ENCODE results near the gene NHLRC4.

The NHLRC4 gene

GRCh38 chr16:527015-527903 lies 39.5 kb upstream of the NHLRC4 start, which contains the start of gene CAPN15:
Gene CAPN15, plus strand, starts transcription at chr16:527712. Its CDS starts 19,127 bp downstream, at chr16:546839.
- H3K27ac ChIP-seq (ENCODE audit: poor library complexity, severe bottlenecking), result peak within 1 kb of the TSS; percentile 91
- ATAC-seq (ENCODE audit: low read depth) (peak; percentile 60), DNase-seq (ENCODE audit: low spot score) (no peak)
- H3K9me3 ChIP-seq (ENCODE audit: severe bottlenecking), result no peaks in the 10 kb centered on the region
- peaks cover 13% of the 10 kb centered on the region for H3K4me1 ChIP-seq (ENCODE audit: insufficient read depth, poor library complexity, severe bottlenecking)
- no peaks in the 10 kb centered on the region for H3K27me3 ChIP-seq (ENCODE audit: insufficient read depth, poor library complexity, severe bottlenecking)
- no peak for TF ChIP-seq CTCF (IDR thresholded peaks at IDR 0.05; ENCODE audit: poor library complexity, severe bottlenecking)
- peaks cover 9% of the 10 kb centered on the region for H3K36me3 ChIP-seq (ENCODE audit: low read depth)
- peak within 1 kb of the TSS; percentile 62 for H3K4me3 ChIP-seq (ENCODE audit: severe bottlenecking)

GRCh38 chr16:528111-529011 lies 38.4 kb upstream of the NHLRC4 start:
- H3K27me3 ChIP-seq (ENCODE audit: insufficient read depth, poor library complexity, severe bottlenecking), result no peaks in the 10 kb centered on the region
- no peaks in the 10 kb centered on the region for H3K9me3 ChIP-seq (ENCODE audit: severe bottlenecking)
- peaks cover 9% of the 10 kb centered on the region for H3K36me3 ChIP-seq (ENCODE audit: low read depth)
- H3K27ac ChIP-seq (ENCODE audit: poor library complexity, severe bottlenecking), result peak overlapping the region; percentile 91
- no peak for DNase-seq (ENCODE audit: low spot score)
- H3K4me3 ChIP-seq (ENCODE audit: severe bottlenecking), result peak overlapping the region; percentile 62
- ATAC-seq (ENCODE audit: low read depth), result peak; percentile 51
- H3K4me1 ChIP-seq (ENCODE audit: insufficient read depth, poor library complexity, severe bottlenecking), result peaks cover 13% of the 10 kb centered on the region
- TF ChIP-seq CTCF (IDR thresholded peaks at IDR 0.05; ENCODE audit: poor library complexity, severe bottlenecking), result no peak

GRCh38 chr16:529012-529575 lies 37.7 kb upstream of the NHLRC4 start:
- no peaks in the 10 kb centered on the region for H3K27me3 ChIP-seq (ENCODE audit: insufficient read depth, poor library complexity, severe bottlenecking)
- ATAC-seq (ENCODE audit: low read depth), result no peak
- H3K9me3 ChIP-seq (ENCODE audit: severe bottlenecking), result no peaks in the 10 kb centered on the region
- peak overlapping the region; percentile 62 for H3K4me3 ChIP-seq (ENCODE audit: severe bottlenecking)
- peaks cover 13% of the 10 kb centered on the region for H3K4me1 ChIP-seq (ENCODE audit: insufficient read depth, poor library complexity, severe bottlenecking)
- H3K27ac ChIP-seq (ENCODE audit: poor library complexity, severe bottlenecking), result peak overlapping the region; percentile 91
- no peak for DNase-seq (ENCODE audit: low spot score)
- no peak for TF ChIP-seq CTCF (IDR thresholded peaks at IDR 0.05; ENCODE audit: poor library complexity, severe bottlenecking)
- H3K36me3 ChIP-seq (ENCODE audit: low read depth), result peaks cover 9% of the 10 kb centered on the region

GRCh38 chr16:530111-530817 lies 36.5 kb upstream of the NHLRC4 start:
- ATAC-seq (ENCODE audit: low read depth) (no peak), DNase-seq (ENCODE audit: low spot score) (no peak)
- H3K4me1 ChIP-seq (ENCODE audit: insufficient read depth, poor library complexity, severe bottlenecking), result peaks cover 11% of the 10 kb centered on the region
- H3K27ac ChIP-seq (ENCODE audit: poor library complexity, severe bottlenecking), result no peak overlapping the region
- H3K4me3 ChIP-seq (ENCODE audit: severe bottlenecking), result no peak overlapping the region
- H3K36me3 ChIP-seq (ENCODE audit: low read depth), result peaks cover 9% of the 10 kb centered on the region
- H3K27me3 ChIP-seq (ENCODE audit: insufficient read depth, poor library complexity, severe bottlenecking), result no peaks in the 10 kb centered on the region
- no peak for TF ChIP-seq CTCF (IDR thresholded peaks at IDR 0.05; ENCODE audit: poor library complexity, severe bottlenecking)
- H3K9me3 ChIP-seq (ENCODE audit: severe bottlenecking), result no peaks in the 10 kb centered on the region
